ENCODE results near the gene RPF1.

- TF ChIP-seq CTCF (IDR thresholded peaks at IDR 0.05) (no peak), SOX15 (CRISPR knock-in tag; IDR thresholded peaks at IDR 0.05) (no peak), AFF4 (CRISPR knock-in tag; IDR thresholded peaks at IDR 0.05; ENCODE audit: borderline replicate concordance) (no peak), MAX (CRISPR knock-in tag; IDR thresholded peaks at IDR 0.05) (no peak), ATF2 (CRISPR knock-in tag; IDR thresholded peaks at IDR 0.05; ENCODE audit: borderline replicate concordance, low read depth) (no peak), ATF1 (CRISPR knock-in tag; IDR thresholded peaks at IDR 0.05) (no peak), E2F1 (CRISPR knock-in tag; IDR thresholded peaks at IDR 0.05) (no peak), NR1H2 (CRISPR knock-in tag; IDR thresholded peaks at IDR 0.05) (no peak), PRDM15 (CRISPR knock-in tag; IDR thresholded peaks at IDR 0.05) (no peak)
Observed at GRCh38 chr1:84436876-84437655, 42.0 kb upstream of the RPF1 start.

Measured in WTC11 (cell line).